ENCODE data around the gene RDH11.

The RDH11 gene

DNA sequence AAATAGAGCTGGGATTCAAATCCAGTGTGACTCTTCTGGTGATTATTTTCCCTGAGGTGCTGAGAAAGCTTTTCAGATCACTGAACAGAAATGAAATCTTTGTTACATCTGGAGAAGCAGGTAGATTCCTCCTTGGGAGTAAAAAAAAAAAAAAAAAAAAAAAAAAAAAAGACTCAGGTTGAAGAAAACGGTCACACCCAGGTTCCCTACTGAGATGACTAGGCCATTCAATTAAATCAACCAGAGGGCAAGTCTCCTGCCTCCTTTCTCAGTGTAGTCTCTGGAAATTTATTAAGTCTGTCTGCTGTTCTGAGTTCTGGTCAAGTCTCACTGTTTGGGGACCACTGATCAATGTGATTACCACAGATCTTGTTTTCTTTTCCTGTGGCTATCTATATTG is 51.9 kb downstream of the RDH11 start:
- no peak for DNase-seq

DNA sequence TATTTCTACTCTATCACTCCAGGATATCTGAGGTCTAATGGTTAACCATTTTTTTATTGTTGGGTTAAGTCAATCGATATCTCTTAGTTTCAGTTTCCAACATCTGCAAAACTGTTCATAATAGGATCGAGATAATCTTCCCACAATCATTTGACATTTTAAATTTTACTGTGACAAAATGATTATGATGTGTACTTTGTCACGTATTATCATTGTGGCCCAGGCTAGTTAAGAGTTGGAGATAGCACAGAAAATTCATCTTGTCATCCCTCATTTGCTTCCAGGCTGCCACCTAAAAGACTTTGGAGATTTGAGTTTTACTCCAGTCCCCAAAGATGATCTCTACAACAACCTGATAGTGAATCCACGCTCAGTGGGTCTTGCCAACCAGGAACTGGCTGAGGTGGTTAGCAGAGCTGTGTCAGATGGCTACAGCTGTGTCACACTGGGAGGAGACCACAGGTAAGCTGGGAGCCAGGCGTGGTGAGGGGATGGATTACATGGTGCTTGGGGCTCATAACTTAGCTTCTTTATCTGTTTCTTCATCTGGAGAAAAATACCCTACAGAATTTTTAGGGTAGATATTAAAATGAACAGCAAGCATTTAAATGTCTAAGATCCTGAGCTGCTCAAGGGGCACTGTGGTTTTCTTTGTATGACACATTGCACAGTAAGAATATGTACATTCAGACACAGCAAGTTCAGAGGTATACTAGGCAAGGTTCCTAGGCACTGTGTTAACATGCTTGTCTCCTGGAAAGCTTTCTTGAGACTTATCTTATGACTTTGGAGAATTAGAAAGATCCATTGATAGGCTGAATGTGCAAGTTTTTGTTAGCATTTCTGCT is 53.4 kb downstream of the RDH11 start:
- peak; percentile 64 for DNase-seq

DNA sequence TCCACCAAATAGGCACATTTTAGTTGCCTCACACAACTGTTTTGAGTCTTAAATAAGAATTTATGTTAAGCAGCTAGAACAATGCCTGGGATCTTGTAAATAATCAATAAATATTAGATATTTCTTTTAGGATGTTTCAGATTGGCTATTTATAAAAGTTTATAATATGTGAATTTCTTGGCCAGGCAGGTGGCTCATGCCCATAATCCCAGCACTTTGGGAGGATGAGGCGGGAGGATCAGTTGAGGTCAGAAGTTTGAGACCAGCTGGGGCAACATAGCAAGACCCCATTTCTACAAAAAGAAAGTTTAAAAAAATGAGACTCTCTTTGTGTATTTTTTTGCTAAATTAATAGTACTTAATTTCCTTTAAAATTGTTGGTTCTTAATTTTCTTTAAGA is 54.1 kb downstream of the RDH11 start:
- DNase-seq: no peak

DNA sequence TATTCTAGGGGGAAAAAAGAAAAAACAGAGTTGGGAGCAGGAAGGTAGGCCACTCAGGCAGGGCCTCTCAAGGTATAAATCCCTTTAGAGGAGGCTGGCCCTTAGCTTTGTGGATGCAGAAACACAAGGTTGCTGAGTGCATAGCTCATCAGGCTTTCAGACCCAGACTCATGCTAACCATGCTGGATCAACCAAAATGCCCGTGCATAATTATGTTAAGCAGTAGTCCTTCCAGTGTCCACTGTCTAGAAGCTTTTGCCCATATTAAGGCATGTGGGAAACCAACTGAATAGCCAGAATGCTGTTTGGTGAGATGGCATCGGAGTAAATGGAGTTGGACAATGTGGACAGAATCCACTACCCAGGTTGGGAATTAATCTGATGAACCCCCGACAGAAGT is 56.9 kb downstream of the RDH11 start:
- no peak for DNase-seq

DNA sequence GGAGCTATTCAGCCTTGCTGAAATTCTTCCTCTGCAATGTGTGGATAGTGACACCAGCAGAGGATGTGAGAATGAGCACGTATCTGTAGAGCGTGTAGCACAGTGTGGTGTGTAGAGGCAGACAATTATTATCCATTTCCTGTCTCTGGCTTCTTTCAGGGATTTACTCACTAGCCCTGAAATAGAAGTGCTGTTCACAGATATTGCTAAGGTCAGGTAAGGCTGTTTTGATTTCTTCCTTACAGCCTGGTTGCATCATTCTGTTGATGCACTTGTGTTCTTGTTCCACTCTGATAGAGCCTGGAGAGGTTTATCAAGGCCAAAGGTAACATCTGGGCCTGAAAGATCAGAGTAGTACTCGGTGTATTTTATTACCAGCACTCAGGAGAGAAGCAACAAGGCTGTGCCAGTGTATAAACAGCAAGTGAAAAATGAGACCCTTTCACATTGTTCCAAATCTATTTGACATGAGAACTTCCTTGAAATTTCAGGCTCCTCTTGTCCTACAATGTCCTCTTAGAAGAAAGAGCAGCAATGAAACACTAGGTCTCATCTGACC is 59.1 kb downstream of the RDH11 start:
- DNase-seq: no peak

DNA sequence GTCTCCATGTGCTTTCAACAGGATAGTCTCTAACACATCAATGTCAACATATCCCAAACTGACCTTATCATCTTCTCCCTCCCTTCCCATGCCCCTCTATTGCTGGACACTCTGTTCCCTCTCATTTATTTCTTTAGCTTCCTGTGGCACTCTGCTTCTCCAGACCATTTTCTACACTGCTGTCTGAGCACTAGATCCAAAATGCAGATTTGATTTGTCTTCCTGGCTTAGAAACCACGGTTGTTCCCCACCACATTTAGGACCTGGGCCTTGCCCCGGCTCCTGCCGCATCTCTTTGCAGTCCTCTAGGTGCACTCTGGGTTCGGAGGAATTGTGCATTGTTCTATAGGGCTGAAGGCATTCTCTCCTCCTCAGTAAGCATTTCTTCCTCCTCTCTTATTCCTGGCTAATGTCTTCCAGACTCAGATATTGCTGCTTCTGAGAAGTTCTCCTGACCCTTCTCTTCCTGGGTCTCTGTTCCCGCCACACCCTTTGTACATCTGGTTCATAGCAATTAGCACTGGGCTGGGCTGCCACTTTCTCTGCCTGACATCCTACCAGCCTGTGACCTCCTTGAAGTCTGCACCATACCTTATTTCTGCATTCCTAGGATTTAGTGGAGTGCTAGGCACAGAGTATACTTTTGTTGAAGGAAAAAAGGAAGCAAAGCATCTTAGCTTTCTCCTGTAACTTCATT is 62.0 kb downstream of the RDH11 start:
- DNase-seq: no peak

DNA sequence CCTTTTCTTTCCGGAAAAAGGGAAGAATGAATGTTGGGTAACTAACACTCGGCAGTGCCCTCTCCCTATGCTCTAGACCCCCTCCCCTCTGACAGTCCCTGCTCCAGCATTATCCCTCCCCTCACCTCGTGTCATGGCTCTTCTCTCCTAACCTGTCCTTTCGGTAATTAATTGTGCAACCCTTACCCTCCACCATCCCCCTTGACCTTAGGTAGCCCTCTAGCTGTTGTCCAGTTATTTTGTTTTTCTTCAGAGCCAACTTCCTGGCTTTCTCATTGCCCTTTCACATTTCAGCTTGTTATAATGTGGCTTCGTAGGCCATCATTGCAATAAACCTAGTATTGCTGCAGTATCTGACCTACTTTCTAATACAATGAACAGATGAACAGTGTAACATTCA is 64.6 kb downstream of the RDH11 start:
- no peak for DNase-seq

DNA sequence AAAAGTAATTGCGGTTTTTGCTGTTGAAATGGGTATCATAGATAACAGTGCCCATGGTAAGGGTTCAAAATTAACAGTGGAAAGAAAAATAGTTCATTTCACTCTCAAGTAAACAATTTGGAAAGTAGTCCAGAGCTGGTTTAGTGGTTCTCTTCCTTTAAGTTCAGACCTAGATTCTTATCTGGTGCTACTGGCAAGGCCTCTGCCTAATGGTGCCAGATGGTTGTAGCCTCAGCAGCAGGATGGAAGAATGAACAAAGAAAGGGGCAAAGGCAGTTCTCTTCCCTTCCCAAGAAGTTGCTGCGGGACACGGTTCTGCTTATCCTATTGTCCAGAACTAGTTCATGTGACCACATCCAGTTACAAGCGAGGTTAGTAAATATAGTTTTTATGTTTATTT is 65.4 kb downstream of the RDH11 start:
- DNase-seq: no peak

DNA sequence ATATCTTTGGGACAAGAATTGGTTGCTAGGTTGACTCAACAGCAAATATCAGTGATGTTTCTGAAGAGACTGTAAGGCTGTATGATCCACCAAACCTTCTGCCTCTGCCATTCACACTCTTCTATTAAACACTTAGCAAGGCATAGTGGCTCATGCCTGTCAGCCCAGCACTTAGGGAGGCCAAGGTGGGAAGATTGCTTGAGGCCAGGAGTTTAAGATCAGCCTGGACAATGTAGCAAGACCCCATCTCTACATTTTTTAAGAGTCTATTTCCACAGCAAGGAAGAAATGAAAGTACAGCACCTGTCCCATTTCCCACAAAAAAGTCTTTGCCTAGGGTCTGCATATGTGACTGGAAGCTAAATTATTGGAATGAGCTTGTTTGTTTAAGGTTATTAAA is 68.0 kb downstream of the RDH11 start:
- no peak for DNase-seq

Measured in activated CD8-positive, alpha-beta memory T cell treated with anti-CD3 and anti-CD28 coated beads, Interleukin-2, amount 50 U/mL, for 48 hours (primary cell).